Activated CD4-positive, CD25-positive, alpha-beta regulatory T cell (primary cell): ENCODE results near the gene CCSER2.
A peak's percentile ranks its signal among the peaks of the same experiment; 100 is the strongest.
"Not testable (repeated sequence)": the region's sequence is repeated elsewhere in the genome, so short reads cannot be mapped to it uniquely, and the experiment has no call there.

Experiments
- DNase-seq, 4 experiments: peaks; one replicate each; lab custom pipeline; 2025; lab: John Stamatoyannopoulos, UW

The CCSER2 gene

GRCh38 chr10:84392181-84392580 is 63.8 kb downstream of the CCSER2 start:
- no peak for DNase-seq

- DNase-seq = no peak
Measured at GRCh38 chr10:84395581-84395980, 67.2 kb downstream of the CCSER2 start.

- no peak for DNase-seq
Measured at GRCh38 chr10:84397735-84398144, 69.4 kb downstream of the CCSER2 start.

- DNase-seq = no peak
Measured at GRCh38 chr10:84398696-84399095, 70.3 kb downstream of the CCSER2 start.

GRCh38 chr10:84401854-84402611 is 73.6 kb downstream of the CCSER2 start:
- DNase-seq = no peak

GRCh38 chr10:84404783-84405182 is 76.4 kb downstream of the CCSER2 start:
- DNase-seq = no peak

- DNase-seq = no peak
Measured at GRCh38 chr10:84405662-84406061, 77.3 kb downstream of the CCSER2 start.

GRCh38 chr10:84406561-84406960 is 78.2 kb downstream of the CCSER2 start:
- DNase-seq = no peak

GRCh38 chr10:84407388-84408049 is 79.1 kb downstream of the CCSER2 start:
- DNase-seq = no peak

- DNase-seq = no peak
Measured at GRCh38 chr10:84412482-84412881, 84.1 kb downstream of the CCSER2 start.

- DNase-seq = not testable (repeated sequence)
Measured at GRCh38 chr10:84414110-84414509, 85.7 kb downstream of the CCSER2 start.

- no peak for DNase-seq
Measured at GRCh38 chr10:84415539-84416244, 87.3 kb downstream of the CCSER2 start.

- DNase-seq = no peak
Measured at GRCh38 chr10:84416245-84416555, 87.8 kb downstream of the CCSER2 start.

- DNase-seq = no peak
Measured at GRCh38 chr10:84423719-84424118, 95.3 kb downstream of the CCSER2 start.

- no peak for DNase-seq
Measured at GRCh38 chr10:84424731-84425167, 96.4 kb downstream of the CCSER2 start.

- DNase-seq = no peak
Measured at GRCh38 chr10:84427903-84428650, 99.7 kb downstream of the CCSER2 start.

GRCh38 chr10:84428711-84429110 is 100.3 kb downstream of the CCSER2 start:
- DNase-seq = no peak

GRCh38 chr10:84429926-84430520 is 101.6 kb downstream of the CCSER2 start:
- peak; percentile 33 to 55 (median 36) for DNase-seq

- no peak for DNase-seq
Measured at GRCh38 chr10:84432891-84433290, 104.5 kb downstream of the CCSER2 start.

- no peak for DNase-seq
Measured at GRCh38 chr10:84440781-84441180, 112.4 kb downstream of the CCSER2 start.

GRCh38 chr10:84447701-84448400 is 119.5 kb downstream of the CCSER2 start:
- no peak for DNase-seq
